ENCODE measurements around the gene CDADC1. TPM values are rescaled to one million over a fixed set of nuclear protein-coding genes. Genes with fewer than 3 reads are reported as not detected.

Gene CDADC1
- total RNA-seq = 1 to 10 TPM; 2.0 to 6.1 TPM

DNA sequence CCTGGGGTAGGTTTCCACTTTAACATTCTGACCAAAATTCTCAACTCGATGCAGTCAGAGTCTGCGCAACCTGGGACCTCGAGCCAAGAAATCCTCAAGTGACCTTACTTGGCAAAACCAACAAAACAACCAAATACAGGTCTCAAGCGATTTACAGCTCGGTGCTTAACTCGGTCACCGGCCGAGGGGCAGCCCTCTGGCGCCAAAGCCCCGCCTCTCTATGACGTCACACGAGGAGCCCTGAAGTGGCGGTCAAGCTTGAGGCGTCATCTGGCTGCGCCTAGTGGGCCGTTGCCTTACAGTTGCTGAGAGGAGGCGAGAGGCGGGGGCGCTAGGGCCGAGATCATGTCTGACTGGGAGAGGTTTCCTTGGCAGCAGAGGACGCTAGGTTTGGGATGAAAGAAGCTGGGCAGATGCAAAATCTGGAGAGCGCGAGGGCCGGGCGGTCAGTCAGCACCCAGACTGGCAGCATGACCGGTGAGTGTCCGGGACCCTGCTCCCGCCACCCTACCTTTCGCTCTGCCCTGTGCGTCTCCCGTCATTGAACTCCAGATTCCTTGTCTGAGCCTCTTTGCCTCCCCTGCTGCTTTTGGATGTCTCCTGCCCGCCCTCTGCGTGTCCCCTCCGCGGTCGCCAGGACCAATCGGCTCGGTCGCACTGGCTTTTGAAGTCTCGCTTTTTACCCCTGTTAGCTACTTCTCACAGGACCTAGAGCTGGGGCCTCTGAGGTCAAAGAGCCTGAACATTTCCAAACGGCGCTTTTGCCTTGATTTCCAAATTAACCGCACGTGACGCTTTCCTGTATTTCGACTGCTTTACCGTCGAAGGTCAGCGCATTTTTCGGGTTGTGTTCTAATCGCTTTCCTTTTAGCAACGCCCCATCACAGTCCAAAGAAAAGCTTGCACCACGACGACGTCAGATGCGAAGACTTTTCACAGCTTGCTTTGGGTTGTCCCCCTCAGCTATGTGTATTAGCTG is at the start of gene CDADC1:
CDADC1 (plus strand) TSS at position 283 of the 979 bp plus-strand sequence; CDS start at position 396, 113 bp downstream.
- Histone ChIP-seq H3K27me3 (replicated peaks; ENCODE audit: insufficient read depth) (no peaks in the 10 kb centered on the region), H3K4me3 (peak within 1 kb of the TSS; percentile 64 to 67), H3K9me3 (no peaks in the 10 kb centered on the region), H3K4me1 (replicated peaks) (no peaks in the 10 kb centered on the region), H3K27ac (peak within 1 kb of the TSS; percentile 82 to 85), H3K36me3 (no peaks in the 10 kb centered on the region)
- under 1% methylated on average over 56 of the region's 56 CpGs for WGBS
- intact Hi-C loops (cut with DNase I) = loop anchor here (5.0 kb wide), 1 partner anchor 271 kb away; the partner anchor contains the start of gene FNDC3A
- peak; percentile 96 for DNase-seq (ENCODE audit: low spot score)
- TF ChIP-seq POLR2AphosphoS5 (IDR thresholded peaks at IDR 0.05) = peak; percentile 95
- TF ChIP-seq POLR2A (IDR thresholded peaks at IDR 0.05) = peak; percentile 78
- TF ChIP-seq, protein P1, sequence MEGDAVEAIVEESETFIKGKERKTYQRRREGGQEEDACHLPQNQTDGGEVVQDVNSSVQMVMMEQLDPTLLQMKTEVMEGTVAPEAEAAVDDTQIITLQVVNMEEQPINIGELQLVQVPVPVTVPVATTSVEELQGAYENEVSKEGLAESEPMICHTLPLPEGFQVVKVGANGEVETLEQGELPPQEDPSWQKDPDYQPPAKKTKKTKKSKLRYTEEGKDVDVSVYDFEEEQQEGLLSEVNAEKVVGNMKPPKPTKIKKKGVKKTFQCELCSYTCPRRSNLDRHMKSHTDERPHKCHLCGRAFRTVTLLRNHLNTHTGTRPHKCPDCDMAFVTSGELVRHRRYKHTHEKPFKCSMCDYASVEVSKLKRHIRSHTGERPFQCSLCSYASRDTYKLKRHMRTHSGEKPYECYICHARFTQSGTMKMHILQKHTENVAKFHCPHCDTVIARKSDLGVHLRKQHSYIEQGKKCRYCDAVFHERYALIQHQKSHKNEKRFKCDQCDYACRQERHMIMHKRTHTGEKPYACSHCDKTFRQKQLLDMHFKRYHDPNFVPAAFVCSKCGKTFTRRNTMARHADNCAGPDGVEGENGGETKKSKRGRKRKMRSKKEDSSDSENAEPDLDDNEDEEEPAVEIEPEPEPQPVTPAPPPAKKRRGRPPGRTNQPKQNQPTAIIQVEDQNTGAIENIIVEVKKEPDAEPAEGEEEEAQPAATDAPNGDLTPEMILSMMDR (IDR thresholded peaks at IDR 0.05) = peak in 1 of 4 experiments; percentile 28

GRCh38 chr13:49206641-49207040 is 41.1 kb upstream of the CDADC1 start:
- no peaks in the 10 kb centered on the region for H3K4me1 ChIP-seq (replicated peaks)
- H3K27ac ChIP-seq = no peak overlapping the region
- 91% methylated on average over 3 of the region's 3 CpGs for WGBS
- intact Hi-C loops (cut with DNase I) = no loop called here
- TF ChIP-seq POLR2AphosphoS5 (IDR thresholded peaks at IDR 0.05) = no peak
- no peak overlapping the region for H3K4me3 ChIP-seq
- H3K36me3 ChIP-seq = peaks cover 0 to 5% of the 10 kb centered on the region in 2 donors
- H3K27me3 ChIP-seq (replicated peaks; ENCODE audit: insufficient read depth) = no peaks in the 10 kb centered on the region
- DNase-seq (ENCODE audit: low spot score) = no peak
- no peaks in the 10 kb centered on the region for H3K9me3 ChIP-seq

DNA sequence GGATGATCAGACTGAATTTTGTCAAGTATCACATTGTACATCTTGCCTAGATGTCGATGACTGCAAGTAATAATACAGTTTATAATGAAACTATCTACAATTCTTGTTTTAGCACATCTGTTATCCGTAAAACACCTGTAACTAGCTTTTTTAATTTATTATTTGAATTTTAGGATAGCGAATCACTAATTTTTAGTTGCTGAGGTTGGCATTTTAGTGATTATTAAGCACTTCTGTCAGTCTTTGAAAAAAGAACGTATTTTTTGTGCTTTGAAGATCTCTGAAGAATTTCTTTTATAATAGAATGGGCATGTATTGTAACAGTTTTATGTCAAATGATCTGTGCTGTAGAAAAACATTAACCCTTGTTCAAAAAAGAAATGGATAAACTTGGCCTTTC is 39.1 kb upstream of the CDADC1 start:
- no peaks in the 10 kb centered on the region for H3K27me3 ChIP-seq (replicated peaks; ENCODE audit: insufficient read depth)
- no peak overlapping the region for H3K27ac ChIP-seq
- no peak overlapping the region for H3K4me3 ChIP-seq
- H3K4me1 ChIP-seq (replicated peaks) = no peaks in the 10 kb centered on the region
- H3K9me3 ChIP-seq = no peaks in the 10 kb centered on the region
- peaks cover 0 to 5% of the 10 kb centered on the region in 2 donors for H3K36me3 ChIP-seq
- TF ChIP-seq, protein P1 (IDR thresholded peaks at IDR 0.05) = no peak
- no peak for TF ChIP-seq POLR2AphosphoS5 (IDR thresholded peaks at IDR 0.05)
- TF ChIP-seq POLR2A (IDR thresholded peaks at IDR 0.05) = no peak
- 95% methylated on average over 4 of the region's 4 CpGs for WGBS
- intact Hi-C loops (cut with DNase I) = no loop called here
- DNase-seq (ENCODE audit: low spot score) = no peak

DNA sequence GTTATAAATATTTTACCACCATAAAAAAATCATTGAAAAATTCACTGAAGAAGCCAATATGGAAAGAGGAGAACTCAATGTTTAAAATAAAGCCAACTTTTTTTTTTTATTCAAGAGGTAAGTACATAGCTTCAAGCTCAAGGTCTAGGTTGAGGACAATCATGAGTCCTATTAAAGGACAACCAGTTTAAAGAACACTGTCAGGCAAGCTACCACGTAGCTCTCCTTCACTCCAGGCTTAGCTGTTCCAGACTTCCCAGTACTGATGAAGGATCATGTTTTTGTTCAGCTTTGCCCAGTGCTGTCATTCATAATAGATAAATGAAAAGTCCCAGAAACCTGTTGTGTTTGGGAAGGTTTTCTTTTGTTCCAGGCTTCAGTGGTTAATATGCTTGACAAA is 37.6 kb upstream of the CDADC1 start:
- Histone ChIP-seq H3K27ac (no peak overlapping the region), H3K9me3 (no peaks in the 10 kb centered on the region), H3K4me3 (no peak overlapping the region), H3K36me3 (peaks cover 0 to 5% of the 10 kb centered on the region in 2 donors), H3K4me1 (replicated peaks) (no peaks in the 10 kb centered on the region), H3K27me3 (replicated peaks; ENCODE audit: insufficient read depth) (no peaks in the 10 kb centered on the region)
- intact Hi-C loops (cut with DNase I) = no loop called here
- 71% methylated on average over 1 of the region's 1 CpG for WGBS
- TF ChIP-seq POLR2AphosphoS5 (IDR thresholded peaks at IDR 0.05) (no peak), POLR2A (IDR thresholded peaks at IDR 0.05) (no peak)
- TF ChIP-seq, protein P1 (IDR thresholded peaks at IDR 0.05) = no peak
- DNase-seq (ENCODE audit: low spot score) = no peak

- no peak for DNase-seq (ENCODE audit: low spot score)
- H3K27me3 ChIP-seq (replicated peaks; ENCODE audit: insufficient read depth) = no peaks in the 10 kb centered on the region
- intact Hi-C loops (cut with DNase I) = no loop called here
- no peaks in the 10 kb centered on the region for H3K9me3 ChIP-seq
- no peak overlapping the region for H3K4me3 ChIP-seq
- no peaks in the 10 kb centered on the region for H3K4me1 ChIP-seq (replicated peaks)
- TF ChIP-seq, protein P1 (IDR thresholded peaks at IDR 0.05) = no peak
- TF ChIP-seq POLR2A (IDR thresholded peaks at IDR 0.05) = no peak
- TF ChIP-seq POLR2AphosphoS5 (IDR thresholded peaks at IDR 0.05) = no peak
- H3K27ac ChIP-seq = no peak overlapping the region
- peaks cover 0 to 5% of the 10 kb centered on the region in 2 donors for H3K36me3 ChIP-seq
- 92% methylated on average over 5 of the region's 5 CpGs for WGBS
These were observed 37.1 kb upstream of the CDADC1 start for GRCh38 chr13:49210669-49211068.
